Stimulated activated naive CD8-positive, alpha-beta T cell treated with anti-CD3 and anti-CD28 coated beads, Interleukin-15, Interleukin-2, amounts not matched to agents 100 ng/mL and 50 ng/mL, for 24 hours (primary cell): ENCODE results near the gene NOP14.

Experiments used
- H3K27ac Mint-ChIP-seq: one replicate; pipeline ENCODE4 v1.8.0; 2021; ENCODE audit warnings: mild to moderate bottlenecking, mixed read lengths
- H3K27me3 Mint-ChIP-seq: one replicate; pipeline ENCODE4 v1.8.0; 2021; ENCODE audit warnings: mixed read lengths
- H3K36me3 Mint-ChIP-seq: one replicate; pipeline ENCODE4 v1.8.0; 2021; ENCODE audit warnings: low read depth, mixed read lengths
- H3K4me1 Mint-ChIP-seq: one replicate; pipeline ENCODE4 v1.8.0; 2021; ENCODE audit warnings: low read depth, mixed read lengths
- H3K4me3 Mint-ChIP-seq: one replicate; pipeline ENCODE4 v1.8.0; 2021; ENCODE audit warnings: mild to moderate bottlenecking, mixed read lengths
- H3K9me3 Mint-ChIP-seq: one replicate; pipeline ENCODE4 v1.8.0; 2021; ENCODE audit warnings: mixed read lengths

Gene NOP14

DNA sequence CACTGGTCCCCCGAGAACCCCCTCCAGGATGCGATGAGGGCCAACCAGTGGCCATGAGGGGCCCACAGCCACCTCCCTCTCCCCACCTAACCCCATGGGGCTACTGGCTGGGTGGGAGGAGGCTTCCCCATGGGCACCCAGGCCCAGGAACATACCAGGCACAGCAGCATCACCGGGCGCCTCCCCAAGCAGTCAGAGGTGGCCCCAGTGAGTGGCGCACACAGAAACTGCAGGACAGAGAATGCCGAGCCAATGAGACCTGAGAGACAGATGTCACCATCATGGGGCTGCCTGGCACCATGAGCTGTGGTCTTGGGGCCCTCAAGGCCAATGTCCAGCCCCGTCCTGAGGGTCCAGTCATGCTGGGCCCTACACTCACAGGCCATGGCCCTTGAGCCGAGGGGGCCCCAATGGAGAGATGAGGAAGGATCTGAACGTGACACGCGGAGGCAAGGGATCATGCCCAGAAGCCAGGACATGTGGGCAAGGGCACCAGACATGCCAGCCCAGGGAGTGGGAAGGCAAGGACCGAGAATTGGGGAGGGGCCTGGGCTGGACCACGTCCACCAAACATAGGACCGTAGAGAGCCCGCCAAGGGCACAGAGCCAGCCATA lies 30.1 kb downstream of the NOP14 start:
- no peaks in the 10 kb centered on the region for H3K9me3 Mint-ChIP-seq
- H3K36me3 Mint-ChIP-seq = peaks cover 62% of the 10 kb centered on the region
- no peaks in the 10 kb centered on the region for H3K27me3 Mint-ChIP-seq
- H3K27ac Mint-ChIP-seq = peak overlapping the region; percentile 96
- peak overlapping the region; percentile 96 for H3K4me3 Mint-ChIP-seq
- peaks cover 46% of the 10 kb centered on the region for H3K4me1 Mint-ChIP-seq

- H3K4me1 Mint-ChIP-seq = peaks cover 39% of the 10 kb centered on the region
- H3K36me3 Mint-ChIP-seq = peaks cover 62% of the 10 kb centered on the region
- no peaks in the 10 kb centered on the region for H3K9me3 Mint-ChIP-seq
- peak overlapping the region; percentile 96 for H3K27ac Mint-ChIP-seq
- H3K27me3 Mint-ChIP-seq = no peaks in the 10 kb centered on the region
- peak overlapping the region; percentile 96 for H3K4me3 Mint-ChIP-seq
Observed at GRCh38 chr4:2932321-2932950, 30.8 kb downstream of the NOP14 start.

GRCh38 chr4:2931512-2932301 lies 31.5 kb downstream of the NOP14 start:
- Mint-ChIP-seq H3K4me3 (peak overlapping the region; percentile 96), H3K4me1 (peaks cover 32% of the 10 kb centered on the region), H3K27ac (peak overlapping the region; percentile 86), H3K27me3 (no peaks in the 10 kb centered on the region), H3K9me3 (no peaks in the 10 kb centered on the region), H3K36me3 (peaks cover 58% of the 10 kb centered on the region)

GRCh38 chr4:2930758-2931511 lies 32.3 kb downstream of the NOP14 start:
- peaks cover 24% of the 10 kb centered on the region for H3K4me1 Mint-ChIP-seq
- H3K4me3 Mint-ChIP-seq = no peak overlapping the region
- no peaks in the 10 kb centered on the region for H3K27me3 Mint-ChIP-seq
- peaks cover 55% of the 10 kb centered on the region for H3K36me3 Mint-ChIP-seq
- H3K9me3 Mint-ChIP-seq = no peaks in the 10 kb centered on the region
- peak overlapping the region; percentile 36 for H3K27ac Mint-ChIP-seq

DNA sequence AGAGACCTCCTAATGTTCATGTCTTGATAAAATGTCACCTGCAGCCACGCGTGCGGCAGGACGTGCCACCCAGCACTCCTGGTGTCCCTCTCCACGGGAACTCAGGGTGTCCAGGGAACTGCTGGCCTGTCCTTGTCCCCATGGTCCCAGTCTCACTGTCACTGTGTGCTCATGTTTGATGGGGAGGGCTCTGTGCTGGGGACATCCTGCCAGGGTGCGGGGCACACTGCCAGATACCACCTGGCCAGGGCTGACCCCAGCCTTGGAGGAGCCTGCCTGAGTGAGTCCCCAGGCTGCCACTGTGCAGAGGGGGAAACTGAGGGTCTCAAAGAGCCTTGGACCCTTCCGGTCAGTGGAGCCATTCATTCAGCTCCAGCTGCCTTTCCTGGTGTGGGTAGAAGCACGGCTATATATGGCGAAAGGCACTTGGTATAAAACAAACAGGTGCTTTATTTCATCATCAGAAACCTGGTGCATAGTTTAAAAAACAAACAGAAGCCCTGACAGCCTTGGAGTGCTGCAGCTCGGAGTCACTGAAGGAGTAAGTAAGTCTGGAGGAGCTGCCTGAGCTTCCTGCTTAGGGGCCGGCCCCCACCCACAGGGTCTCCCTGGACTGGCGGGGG lies 33.0 kb downstream of the NOP14 start:
- Mint-ChIP-seq H3K27ac (peak overlapping the region; percentile 26), H3K4me3 (no peak overlapping the region)

GRCh38 chr4:2929469-2929868 lies 33.7 kb downstream of the NOP14 start:
- no peaks in the 10 kb centered on the region for H3K9me3 Mint-ChIP-seq
- H3K4me3 Mint-ChIP-seq = no peak overlapping the region
- H3K36me3 Mint-ChIP-seq = peaks cover 56% of the 10 kb centered on the region
- H3K4me1 Mint-ChIP-seq = peaks cover 18% of the 10 kb centered on the region
- H3K27ac Mint-ChIP-seq = peak overlapping the region; percentile 76
- no peaks in the 10 kb centered on the region for H3K27me3 Mint-ChIP-seq

More for the DNA sequence above, 33.0 kb downstream of the NOP14 start:
- H3K4me1 Mint-ChIP-seq = peaks cover 18% of the 10 kb centered on the region
- no peaks in the 10 kb centered on the region for H3K27me3 Mint-ChIP-seq
- H3K9me3 Mint-ChIP-seq = no peaks in the 10 kb centered on the region
- H3K36me3 Mint-ChIP-seq = peaks cover 48% of the 10 kb centered on the region

DNA sequence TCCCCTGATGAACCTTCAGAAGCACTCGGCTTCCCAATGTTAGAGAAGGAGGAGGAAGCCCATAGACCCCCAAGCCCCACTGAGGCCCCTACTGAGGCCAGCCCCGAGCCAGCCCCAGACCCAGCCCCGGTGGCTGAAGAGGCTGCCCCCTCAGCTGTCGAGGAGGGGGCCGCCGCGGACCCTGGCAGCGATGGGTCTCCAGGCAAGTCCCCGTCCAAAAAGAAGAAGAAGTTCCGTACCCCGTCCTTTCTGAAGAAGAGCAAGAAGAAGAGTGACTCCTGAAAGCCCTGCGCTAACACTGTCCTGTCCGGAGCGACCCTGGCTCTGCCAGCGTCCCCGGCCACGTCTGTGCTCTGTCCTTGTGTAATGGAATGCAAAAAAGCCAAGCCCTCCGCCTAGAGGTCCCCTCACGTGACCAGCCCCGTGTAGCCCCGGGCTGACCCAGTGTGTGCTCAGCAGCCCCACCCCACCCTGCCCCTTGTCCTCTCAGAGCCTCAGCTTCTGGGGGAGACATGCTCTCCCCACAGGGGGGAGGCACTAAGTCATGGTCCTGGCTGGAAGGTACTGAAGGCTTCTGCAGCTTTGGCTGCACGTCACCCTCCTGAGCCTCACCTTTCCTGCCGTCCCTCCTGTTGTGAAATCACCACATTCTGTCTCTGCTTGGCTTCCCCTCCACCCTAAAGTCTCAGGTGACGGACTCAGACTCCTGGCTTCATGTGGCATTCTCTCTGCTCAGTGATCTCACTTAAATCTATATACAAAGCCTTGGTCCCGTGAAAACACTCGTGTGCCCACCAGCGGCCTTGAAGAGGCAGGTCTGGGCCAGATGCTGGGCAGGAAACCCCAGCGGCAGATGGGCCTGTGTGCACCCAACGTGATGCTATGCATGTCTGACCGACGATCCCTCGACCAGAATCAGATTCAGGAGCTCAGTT lies 34.7 kb downstream of the NOP14 start:
- Mint-ChIP-seq H3K27me3 (no peaks in the 10 kb centered on the region), H3K36me3 (peaks cover 60% of the 10 kb centered on the region), H3K9me3 (no peaks in the 10 kb centered on the region), H3K4me1 (peaks cover 23% of the 10 kb centered on the region), H3K4me3 (no peak overlapping the region), H3K27ac (peak overlapping the region; percentile 76)

DNA sequence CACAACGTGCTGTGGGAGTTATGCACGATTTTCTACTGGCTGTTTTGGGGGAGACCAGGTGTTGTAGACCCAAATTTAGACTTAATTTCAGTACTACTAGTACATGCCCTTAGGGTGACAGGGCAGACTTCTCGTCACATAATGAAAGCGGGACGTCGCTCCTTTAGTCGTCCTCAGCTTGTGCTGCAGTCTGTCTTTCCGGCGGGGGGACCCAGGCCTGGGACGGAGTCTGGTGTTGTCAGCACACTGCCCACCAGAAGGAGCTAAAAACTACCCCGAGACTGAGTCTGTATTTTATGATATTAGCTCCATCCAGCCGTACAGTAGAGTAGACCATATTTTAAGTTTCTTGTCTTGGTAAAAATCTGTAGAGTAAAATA lies 35.5 kb downstream of the NOP14 start:
- peaks cover 59% of the 10 kb centered on the region for H3K36me3 Mint-ChIP-seq

DNA sequence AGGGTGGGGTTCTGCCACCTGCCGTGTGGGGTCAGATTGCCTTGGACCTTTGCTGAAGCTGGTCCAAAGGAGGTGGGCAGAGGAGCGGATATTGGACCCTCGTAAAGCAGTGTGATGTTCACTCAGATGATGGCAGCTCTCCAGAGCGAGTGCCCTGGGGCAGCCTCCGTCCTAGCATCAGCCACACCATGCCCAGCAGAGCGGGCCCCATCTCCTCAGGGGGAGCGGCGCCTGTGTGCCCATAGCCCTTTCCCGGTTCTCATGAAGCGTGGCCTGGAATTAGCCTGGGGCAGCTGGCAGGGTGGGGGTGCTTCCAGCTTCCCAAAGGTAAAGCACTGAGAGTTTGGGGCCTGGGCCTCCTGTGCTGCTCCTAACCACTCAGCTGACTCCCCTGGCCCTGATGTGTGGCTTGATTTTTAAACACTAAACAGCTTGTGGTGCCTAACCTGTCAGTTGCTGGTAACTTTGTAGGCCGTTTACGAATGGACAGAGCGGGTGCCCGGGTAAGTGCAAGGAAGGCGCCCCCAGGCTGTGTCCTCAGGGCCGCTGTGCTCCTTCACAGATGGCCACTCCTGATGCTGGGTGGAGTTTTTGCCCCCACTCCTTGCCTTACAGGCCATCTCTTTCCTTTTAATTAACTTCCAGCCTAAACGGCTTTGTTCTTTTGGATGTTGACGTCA lies 36.0 kb downstream of the NOP14 start:
- Mint-ChIP-seq H3K4me3 (no peak overlapping the region), H3K4me1 (peaks cover 26% of the 10 kb centered on the region), H3K36me3 (peaks cover 61% of the 10 kb centered on the region), H3K9me3 (no peaks in the 10 kb centered on the region), H3K27ac (no peak overlapping the region), H3K27me3 (no peaks in the 10 kb centered on the region)

More for the DNA sequence above, 35.5 kb downstream of the NOP14 start:
- H3K27ac Mint-ChIP-seq = peak overlapping the region; percentile 24
- no peaks in the 10 kb centered on the region for H3K9me3 Mint-ChIP-seq
- H3K27me3 Mint-ChIP-seq = no peaks in the 10 kb centered on the region
- peaks cover 24% of the 10 kb centered on the region for H3K4me1 Mint-ChIP-seq
- H3K4me3 Mint-ChIP-seq = no peak overlapping the region

GRCh38 chr4:2925931-2926860 lies 37.0 kb downstream of the NOP14 start:
- Mint-ChIP-seq H3K36me3 (peaks cover 64% of the 10 kb centered on the region), H3K4me1 (peaks cover 28% of the 10 kb centered on the region), H3K4me3 (no peak overlapping the region), H3K9me3 (no peaks in the 10 kb centered on the region), H3K27ac (no peak overlapping the region), H3K27me3 (no peaks in the 10 kb centered on the region)

DNA sequence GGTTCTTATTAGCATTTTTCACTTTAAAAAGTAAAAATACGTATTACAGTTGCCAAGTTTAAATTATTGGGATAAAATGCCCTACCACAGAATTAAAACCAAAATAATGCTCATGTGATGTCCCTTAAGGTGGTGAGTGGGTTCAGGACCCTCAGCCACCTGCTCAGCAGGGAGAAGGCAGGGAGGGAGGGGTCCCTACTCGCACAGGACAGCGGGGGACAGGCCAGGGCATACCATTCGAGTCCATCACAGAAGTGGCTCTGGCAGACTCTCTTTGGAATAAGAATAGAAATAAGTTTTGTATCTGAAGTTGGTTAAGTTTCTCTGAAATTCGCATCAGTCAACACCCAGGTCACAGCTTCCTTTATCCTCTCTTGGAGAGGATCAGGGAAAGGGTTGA lies 37.7 kb downstream of the NOP14 start:
- peaks cover 67% of the 10 kb centered on the region for H3K36me3 Mint-ChIP-seq
- H3K4me1 Mint-ChIP-seq = peaks cover 35% of the 10 kb centered on the region
- no peak overlapping the region for H3K27ac Mint-ChIP-seq
- H3K9me3 Mint-ChIP-seq = no peaks in the 10 kb centered on the region
- H3K27me3 Mint-ChIP-seq = no peaks in the 10 kb centered on the region
- no peak overlapping the region for H3K4me3 Mint-ChIP-seq

DNA sequence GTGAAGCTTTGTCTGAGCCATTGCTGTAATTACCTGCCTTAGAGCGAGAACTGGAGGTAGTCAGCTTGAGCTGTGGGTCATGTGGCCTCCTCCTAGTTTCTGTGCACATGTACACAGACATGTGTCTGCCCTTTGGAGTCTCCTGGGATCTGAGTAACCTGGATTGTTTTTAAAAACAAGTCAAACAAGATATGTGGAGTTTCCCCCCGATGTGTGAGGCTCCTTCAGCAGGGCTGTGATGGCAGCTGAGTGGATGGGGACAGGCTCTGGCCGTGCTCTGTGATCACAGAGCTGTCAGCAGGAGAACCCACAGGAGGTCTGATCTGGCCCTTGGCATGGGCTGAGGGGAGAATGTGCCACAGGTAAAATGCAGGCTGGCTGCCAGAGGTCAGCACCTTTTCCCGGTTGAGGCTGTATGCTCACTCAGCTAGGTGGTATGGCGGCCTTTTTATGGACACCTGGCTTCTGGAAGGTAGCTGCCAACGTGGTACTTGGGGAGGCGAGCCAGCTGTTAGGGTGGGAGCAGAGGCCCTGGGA lies 38.4 kb downstream of the NOP14 start:
- Mint-ChIP-seq H3K36me3 (peaks cover 68% of the 10 kb centered on the region), H3K27me3 (no peaks in the 10 kb centered on the region), H3K9me3 (no peaks in the 10 kb centered on the region)

More for the DNA sequence above, 38.4 kb downstream of the NOP14 start:
- no peak overlapping the region for H3K4me3 Mint-ChIP-seq
- H3K4me1 Mint-ChIP-seq = peaks cover 42% of the 10 kb centered on the region
- H3K27ac Mint-ChIP-seq = peak overlapping the region; percentile 12
